ENCODE results near the gene DACH2.

DNA sequence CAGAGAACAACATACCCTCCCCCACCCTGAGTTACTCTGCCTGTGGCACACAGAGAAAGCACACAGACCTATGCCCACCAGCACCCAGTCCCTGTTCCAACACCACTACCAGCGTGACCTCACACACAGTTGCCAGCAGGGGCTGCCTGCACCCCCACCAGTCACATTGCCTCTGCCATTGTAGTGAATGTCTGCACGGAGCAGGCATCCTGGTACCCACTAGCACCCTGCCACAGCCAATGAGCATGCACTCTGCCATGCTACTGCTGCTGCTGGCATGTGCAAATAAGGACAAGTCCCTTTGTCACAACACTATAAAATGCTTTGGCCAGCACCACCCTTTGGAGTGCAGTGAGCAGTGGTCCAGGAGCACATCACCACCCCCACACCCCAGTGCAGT, 47.1 kb downstream of the DACH2 start:
- TF ChIP-seq, protein P1, sequence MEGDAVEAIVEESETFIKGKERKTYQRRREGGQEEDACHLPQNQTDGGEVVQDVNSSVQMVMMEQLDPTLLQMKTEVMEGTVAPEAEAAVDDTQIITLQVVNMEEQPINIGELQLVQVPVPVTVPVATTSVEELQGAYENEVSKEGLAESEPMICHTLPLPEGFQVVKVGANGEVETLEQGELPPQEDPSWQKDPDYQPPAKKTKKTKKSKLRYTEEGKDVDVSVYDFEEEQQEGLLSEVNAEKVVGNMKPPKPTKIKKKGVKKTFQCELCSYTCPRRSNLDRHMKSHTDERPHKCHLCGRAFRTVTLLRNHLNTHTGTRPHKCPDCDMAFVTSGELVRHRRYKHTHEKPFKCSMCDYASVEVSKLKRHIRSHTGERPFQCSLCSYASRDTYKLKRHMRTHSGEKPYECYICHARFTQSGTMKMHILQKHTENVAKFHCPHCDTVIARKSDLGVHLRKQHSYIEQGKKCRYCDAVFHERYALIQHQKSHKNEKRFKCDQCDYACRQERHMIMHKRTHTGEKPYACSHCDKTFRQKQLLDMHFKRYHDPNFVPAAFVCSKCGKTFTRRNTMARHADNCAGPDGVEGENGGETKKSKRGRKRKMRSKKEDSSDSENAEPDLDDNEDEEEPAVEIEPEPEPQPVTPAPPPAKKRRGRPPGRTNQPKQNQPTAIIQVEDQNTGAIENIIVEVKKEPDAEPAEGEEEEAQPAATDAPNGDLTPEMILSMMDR (conservative IDR thresholded peaks at IDR 0.05; ENCODE audit: low read length) = no peak
- TF ChIP-seq EZH2phosphoT487 (IDR thresholded peaks at IDR 0.05; ENCODE audit: borderline replicate concordance, low read depth, low read length) = no peak
